Neural crest cell (in vitro differentiated cells): ENCODE data around the gene PANX2. TPM values are rescaled to one million over a fixed set of nuclear protein-coding genes. Genes with fewer than 3 reads are reported as not detected.

Experiments
- DNase-seq: peaks from one replicate; pipeline ENCODE4 v3.0.0; 2021; ENCODE audit warnings: low read depth, mixed read lengths, low spot score
- H3K27ac Mint-ChIP-seq: one replicate; pipeline ENCODE4 v1.8.0; 2021; ENCODE audit warnings: mild to moderate bottlenecking, mixed read lengths; ENCODE audit not compliant: unreplicated experiment
- H3K27me3 Mint-ChIP-seq: 2 replicates; pipeline ENCODE4 v1.8.0; 2021; ENCODE audit warnings: low read depth, mild to moderate bottlenecking, mixed read lengths
- H3K36me3 Mint-ChIP-seq: 2 replicates; pipeline ENCODE4 v1.8.0; 2021; ENCODE audit warnings: low read depth, mild to moderate bottlenecking, mixed read lengths
- H3K4me1 Mint-ChIP-seq: 2 replicates; pipeline ENCODE4 v1.8.0; 2021; ENCODE audit warnings: mixed read lengths
- H3K4me3 Mint-ChIP-seq: one replicate; pipeline ENCODE4 v1.8.0; 2021; ENCODE audit warnings: mild to moderate bottlenecking, mixed read lengths
- H3K9me3 Mint-ChIP-seq: 2 replicates; pipeline ENCODE4 v1.8.0; 2021; ENCODE audit warnings: mixed read lengths
- CTCF ChIP-seq: fragments of 200-600 bp; sonication (generic); conservative IDR thresholded peaks from 2 replicates; pipeline ENCODE4 v1.5.0; 2021; ENCODE audit warnings: antibody characterized with exemption, mild to moderate bottlenecking
- total RNA-seq: library from RNA; stranded (reverse); gene quantifications from 2 replicates; pipeline ENCODE4 v1.2.1, GENCODE V29; 2021

PANX2 gene
- total RNA-seq, 1 donor from 2014 or later: 2.5 TPM

- Mint-ChIP-seq H3K4me1 (peaks cover 10% of the 10 kb centered on the region), H3K27ac (no peak overlapping the region), H3K36me3 (peaks cover 9% of the 10 kb centered on the region), H3K9me3 (no peaks in the 10 kb centered on the region), H3K4me3 (no peak overlapping the region), H3K27me3 (no peaks in the 10 kb centered on the region)
- DNase-seq: no peak
- no peak for TF ChIP-seq CTCF
Measured at GRCh38 chr22:50198624-50199017, 28.1 kb downstream of the PANX2 start.

- H3K36me3 Mint-ChIP-seq: peaks cover 13% of the 10 kb centered on the region
- no peak for DNase-seq
- H3K4me1 Mint-ChIP-seq: peaks cover 10% of the 10 kb centered on the region
- peak overlapping the region; percentile 78 for H3K4me3 Mint-ChIP-seq
- H3K27ac Mint-ChIP-seq: no peak overlapping the region
- no peaks in the 10 kb centered on the region for H3K9me3 Mint-ChIP-seq
- TF ChIP-seq CTCF: no peak
- H3K27me3 Mint-ChIP-seq: no peaks in the 10 kb centered on the region
Measured at GRCh38 chr22:50199251-50199721, 28.8 kb downstream of the PANX2 start.

GRCh38 chr22:50199829-50200460, 29.4 kb downstream of the PANX2 start:
- H3K27me3 Mint-ChIP-seq: no peaks in the 10 kb centered on the region
- no peak for DNase-seq
- H3K4me3 Mint-ChIP-seq: peak overlapping the region; percentile 78
- H3K4me1 Mint-ChIP-seq: peaks cover 13% of the 10 kb centered on the region
- H3K9me3 Mint-ChIP-seq: no peaks in the 10 kb centered on the region
- H3K27ac Mint-ChIP-seq: no peak overlapping the region
- H3K36me3 Mint-ChIP-seq: peaks cover 13% of the 10 kb centered on the region
- no peak for TF ChIP-seq CTCF

GRCh38 chr22:50200461-50201190, 30.1 kb downstream of the PANX2 start, which contains the start of gene SELENOO:
Gene SELENOO, plus strand, starts transcription at chr22:50201011. Its CDS starts 26 bp downstream, at chr22:50201037.
- no peaks in the 10 kb centered on the region for H3K27me3 Mint-ChIP-seq
- no peak within 1 kb of the TSS for H3K27ac Mint-ChIP-seq
- TF ChIP-seq CTCF: no peak
- H3K4me3 Mint-ChIP-seq: peak within 1 kb of the TSS; percentile 93
- H3K4me1 Mint-ChIP-seq: peaks cover 17% of the 10 kb centered on the region
- no peaks in the 10 kb centered on the region for H3K9me3 Mint-ChIP-seq
- peak; percentile 85 for DNase-seq
- peaks cover 13% of the 10 kb centered on the region for H3K36me3 Mint-ChIP-seq

- H3K27ac Mint-ChIP-seq: no peak overlapping the region
- no peak for DNase-seq
- no peaks in the 10 kb centered on the region for H3K9me3 Mint-ChIP-seq
- no peak for TF ChIP-seq CTCF
- H3K27me3 Mint-ChIP-seq: no peaks in the 10 kb centered on the region
- H3K4me3 Mint-ChIP-seq: peak overlapping the region; percentile 93
- H3K4me1 Mint-ChIP-seq: peaks cover 19% of the 10 kb centered on the region
- peaks cover 13% of the 10 kb centered on the region for H3K36me3 Mint-ChIP-seq
Measured at GRCh38 chr22:50201191-50202129, 30.9 kb downstream of the PANX2 start.
